Breast epithelium (tissue), 4 donors: Measurements from ENCODE around the gene NEDD4. TPM values are rescaled to one million over a fixed set of nuclear protein-coding genes. Genes with fewer than 3 reads are reported as not detected.
"Not testable (repeated sequence)": the region's sequence is repeated elsewhere in the genome, so short reads cannot be mapped to it uniquely, and the experiment has no call there.

Experiments used
- DNase-seq, 2 donors: peaks; one replicate each; pipeline ENCODE4 v3.0.0-alpha.2; 2019; ENCODE audit warnings: low spot score in 2 of 2
- H3K27ac ChIP-seq, 2 donors: fragments of 200-600 bp; sonication (generic) in 1 of 2; one replicate each; pipeline ENCODE4 v1.5.1; 2016 to 2019; ENCODE audit warnings: mild to moderate bottlenecking in 1 of 2
- H3K27me3 ChIP-seq, 2 donors: fragments of 200-600 bp; sonication (generic) in 1 of 2; one replicate each; pipeline versions ENCODE4 v1.5.1 to v1.6.0; 2017 to 2019; ENCODE audit warnings: control low read depth in 1 of 2, mild to moderate bottlenecking in 1 of 2
- H3K36me3 ChIP-seq: fragments of 200-600 bp; one replicate; pipeline ENCODE4 v1.5.1; 2019
- H3K4me1 ChIP-seq, 2 donors: fragments of 200-600 bp; sonication (generic); one replicate each; pipeline ENCODE4 v1.5.1; 2016 to 2019; ENCODE audit warnings: control low read depth in 1 of 2
- H3K4me3 ChIP-seq, 3 donors: fragments of 200-600 bp; sonication (generic); 1 replicate in 2 of 3; 2 replicates in 1 of 3; pipeline ENCODE4 v1.5.1; 2016 to 2019; ENCODE audit warnings: mild to moderate bottlenecking in 3 of 3, moderate library complexity in 2 of 3
- H3K9me3 ChIP-seq, 2 donors: fragments of 200-600 bp; sonication (generic) in 1 of 2; one replicate each; pipeline ENCODE4 v1.5.1; 2016 to 2019; ENCODE audit warnings: control low read depth in 1 of 2
- POLR2A ChIP-seq: fragments of 450-650 bp; IDR thresholded peaks from one replicate; pipeline ENCODE4 v1.6.1; 2016; ENCODE audit warnings: antibody characterized with exemption, mild to moderate bottlenecking, moderate library complexity
- POLR2AphosphoS5 ChIP-seq, 3 donors: sonication (generic); formaldehyde crosslinking; IDR thresholded peaks; one replicate each; pipeline ENCODE4 v1.6.1; 2017; ENCODE audit warnings: antibody characterized with exemption in 3 of 3
- intact Hi-C: fragments of 100-400 bp; cut with DNase I; formaldehyde crosslinking; loops from one replicate; pipeline ENCODE4 v1.15.1; 2023; ENCODE audit warnings: low total_unique reads
- total RNA-seq, 3 donors: library from RNA; depleted of rRNA; stranded (reverse); fragments of >200 nt; gene quantifications; one replicate each; pipeline ENCODE4 v1.1.0, GENCODE V29; 2016
- TF ChIP-seq, protein P1 (sequence below), 3 donors: fragments of 450-650 bp; IDR thresholded peaks; one replicate each; pipeline ENCODE4 v1.5.1; 2016 to 2017; ENCODE audit warnings: antibody characterized with exemption in 3 of 3, mild to moderate bottlenecking in 3 of 3, moderate library complexity in 3 of 3

NEDD4 gene
- total RNA-seq, 3 donors from 2014 or later: 13.0 to 19.6 (median 19.3) TPM

DNA sequence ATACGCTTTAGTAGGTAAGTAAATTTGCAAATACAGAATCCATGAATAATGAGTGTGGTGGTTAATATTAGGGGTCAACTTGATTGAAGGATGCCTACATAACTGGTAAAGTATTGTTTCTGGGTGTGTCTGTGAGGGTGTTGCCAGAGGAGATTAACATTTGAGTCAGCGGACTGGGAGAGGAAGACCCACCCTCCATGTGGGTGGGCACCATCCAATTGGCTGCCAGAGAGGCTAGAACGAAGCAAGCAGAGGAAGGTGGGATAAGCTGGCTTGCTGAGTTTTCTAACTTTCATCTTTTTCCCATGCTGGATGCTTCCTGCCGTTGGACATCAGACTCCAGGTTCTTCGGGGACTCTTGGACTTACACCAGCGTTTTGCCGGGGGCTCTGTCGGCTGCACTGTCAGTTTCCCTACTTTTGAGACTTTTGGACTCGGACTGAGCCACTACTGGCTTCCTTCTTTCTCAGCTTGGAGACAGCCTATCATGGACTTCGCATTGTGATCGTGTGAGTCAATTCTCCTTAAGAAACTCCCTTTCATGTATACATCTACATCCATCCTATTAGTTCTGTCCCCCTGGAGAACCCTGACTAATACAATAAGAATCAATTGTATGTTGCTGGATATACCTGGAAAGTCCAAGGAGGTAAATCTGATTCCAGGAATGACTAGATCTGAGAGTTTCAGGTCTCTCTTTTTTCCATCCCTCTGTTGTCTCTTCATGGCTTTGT, 25.8 kb upstream of the NEDD4 start:
- no peak overlapping the region for H3K4me3 ChIP-seq
- intact Hi-C loops: no loop called here
- no peaks in the 10 kb centered on the region for H3K36me3 ChIP-seq
- no peaks in the 10 kb centered on the region for H3K27me3 ChIP-seq
- peaks cover 0 to 6% of the 10 kb centered on the region in 2 donors for H3K9me3 ChIP-seq
- DNase-seq: no peak
- no peak overlapping the region for H3K27ac ChIP-seq
- TF ChIP-seq POLR2AphosphoS5 (IDR thresholded peaks at IDR 0.05) (no peak), POLR2A (no peak)
- TF ChIP-seq, protein P1, sequence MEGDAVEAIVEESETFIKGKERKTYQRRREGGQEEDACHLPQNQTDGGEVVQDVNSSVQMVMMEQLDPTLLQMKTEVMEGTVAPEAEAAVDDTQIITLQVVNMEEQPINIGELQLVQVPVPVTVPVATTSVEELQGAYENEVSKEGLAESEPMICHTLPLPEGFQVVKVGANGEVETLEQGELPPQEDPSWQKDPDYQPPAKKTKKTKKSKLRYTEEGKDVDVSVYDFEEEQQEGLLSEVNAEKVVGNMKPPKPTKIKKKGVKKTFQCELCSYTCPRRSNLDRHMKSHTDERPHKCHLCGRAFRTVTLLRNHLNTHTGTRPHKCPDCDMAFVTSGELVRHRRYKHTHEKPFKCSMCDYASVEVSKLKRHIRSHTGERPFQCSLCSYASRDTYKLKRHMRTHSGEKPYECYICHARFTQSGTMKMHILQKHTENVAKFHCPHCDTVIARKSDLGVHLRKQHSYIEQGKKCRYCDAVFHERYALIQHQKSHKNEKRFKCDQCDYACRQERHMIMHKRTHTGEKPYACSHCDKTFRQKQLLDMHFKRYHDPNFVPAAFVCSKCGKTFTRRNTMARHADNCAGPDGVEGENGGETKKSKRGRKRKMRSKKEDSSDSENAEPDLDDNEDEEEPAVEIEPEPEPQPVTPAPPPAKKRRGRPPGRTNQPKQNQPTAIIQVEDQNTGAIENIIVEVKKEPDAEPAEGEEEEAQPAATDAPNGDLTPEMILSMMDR (IDR thresholded peaks at IDR 0.05): no peak
- H3K4me1 ChIP-seq: no peaks in the 10 kb centered on the region

DNA sequence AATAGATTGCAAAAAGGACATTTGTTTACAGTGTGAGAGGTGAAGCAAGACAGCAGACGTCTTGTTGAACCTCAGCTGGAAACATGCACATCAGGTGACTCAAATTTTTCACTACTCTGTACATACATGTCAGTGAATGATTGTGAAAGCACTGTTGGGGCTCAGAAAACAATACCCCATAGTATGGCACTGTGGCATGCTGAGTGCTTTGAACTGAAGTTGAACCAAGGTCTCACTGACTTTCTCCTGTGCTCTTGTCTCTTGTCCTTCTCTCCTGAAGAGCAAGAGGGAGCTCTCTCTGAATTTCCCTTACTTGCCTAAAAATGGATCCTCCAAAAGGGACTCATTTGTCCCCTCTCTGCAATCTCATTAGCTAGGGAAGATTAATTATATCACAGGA, 24.5 kb upstream of the NEDD4 start:
- no peaks in the 10 kb centered on the region for H3K4me1 ChIP-seq
- no peak overlapping the region for H3K27ac ChIP-seq
- H3K4me3 ChIP-seq: no peak overlapping the region
- no peak for TF ChIP-seq POLR2A
- intact Hi-C loops: no loop called here
- peaks cover 0 to 11% of the 10 kb centered on the region in 2 donors for H3K9me3 ChIP-seq
- no peak for DNase-seq
- H3K27me3 ChIP-seq: no peaks in the 10 kb centered on the region
- H3K36me3 ChIP-seq: no peaks in the 10 kb centered on the region

DNA sequence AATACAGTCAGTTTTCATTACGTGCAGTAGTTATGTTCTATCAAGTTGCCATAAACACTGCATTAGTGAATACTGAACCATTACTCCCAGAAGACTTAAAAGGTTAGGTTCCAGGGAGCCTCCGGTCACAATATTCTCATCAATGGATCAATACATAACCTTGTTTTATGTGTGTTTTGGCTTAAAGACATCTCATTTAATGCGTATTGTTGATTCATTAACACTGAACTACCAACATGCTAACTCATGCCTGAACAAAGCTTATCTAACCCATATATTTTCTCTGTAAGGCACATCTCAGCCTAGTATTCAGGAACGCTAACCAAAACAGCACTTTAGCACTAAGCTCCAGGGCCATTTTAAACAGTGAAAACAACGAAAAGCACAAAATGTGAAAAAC, 24.1 kb upstream of the NEDD4 start:
- Histone ChIP-seq H3K27ac (no peak overlapping the region), H3K36me3 (no peaks in the 10 kb centered on the region), H3K4me1 (no peaks in the 10 kb centered on the region), H3K9me3 (peaks cover 0 to 11% of the 10 kb centered on the region in 2 donors), H3K4me3 (no peak overlapping the region), H3K27me3 (no peaks in the 10 kb centered on the region)
- intact Hi-C loops: no loop called here
- TF ChIP-seq POLR2A: no peak
- TF ChIP-seq, protein P1 (IDR thresholded peaks at IDR 0.05): no peak
- no peak for TF ChIP-seq POLR2AphosphoS5 (IDR thresholded peaks at IDR 0.05)
- no peak for DNase-seq

DNA sequence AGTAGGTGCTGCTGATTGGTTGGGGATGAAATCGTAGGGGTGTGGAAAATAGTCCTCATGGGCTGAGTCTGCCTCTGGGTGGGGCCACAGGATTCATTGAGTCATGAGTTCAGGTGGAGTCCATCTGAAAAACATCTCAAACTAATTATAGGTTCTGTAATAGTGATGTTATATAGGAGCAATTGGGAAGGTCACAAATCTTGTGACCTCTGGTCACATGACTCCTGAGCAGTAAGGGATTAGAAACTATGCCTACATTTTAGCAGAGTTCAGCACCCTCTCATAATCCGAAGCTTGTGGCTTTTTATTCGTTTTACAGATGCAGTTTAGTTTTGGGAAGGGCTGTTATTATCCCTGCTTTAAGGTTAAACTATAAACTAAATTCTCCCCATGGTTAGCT, 22.9 kb upstream of the NEDD4 start:
- TF ChIP-seq, protein P1 (IDR thresholded peaks at IDR 0.05): no peak
- TF ChIP-seq POLR2A (no peak), POLR2AphosphoS5 (IDR thresholded peaks at IDR 0.05) (no peak)
- H3K4me3 ChIP-seq: no peak overlapping the region
- DNase-seq: no peak
- H3K36me3 ChIP-seq: no peaks in the 10 kb centered on the region
- H3K27me3 ChIP-seq: no peaks in the 10 kb centered on the region
- peaks cover 0 to 11% of the 10 kb centered on the region in 2 donors for H3K9me3 ChIP-seq
- H3K27ac ChIP-seq: no peak overlapping the region
- intact Hi-C loops: no loop called here
- no peaks in the 10 kb centered on the region for H3K4me1 ChIP-seq

DNA sequence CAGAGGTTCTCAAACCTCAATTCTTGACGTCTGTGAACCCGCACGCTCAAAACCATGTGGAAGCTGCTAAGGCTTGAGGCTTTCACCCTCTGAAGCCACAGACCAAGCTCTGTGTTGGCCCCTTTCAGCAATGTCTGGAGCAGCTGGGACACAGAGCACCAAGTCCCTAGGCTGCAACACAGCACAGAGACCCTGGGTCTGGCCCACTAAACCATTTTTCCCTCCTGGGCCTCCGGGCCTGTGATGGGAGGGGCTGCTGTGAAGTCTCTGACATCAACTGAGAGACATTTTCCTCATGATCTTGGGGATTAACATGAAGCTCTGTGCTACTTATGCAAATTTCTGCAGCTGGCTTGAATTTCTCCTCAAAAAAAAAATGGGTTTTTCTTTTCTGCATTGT, 21.3 kb upstream of the NEDD4 start:
- Histone ChIP-seq H3K36me3 (no peaks in the 10 kb centered on the region), H3K27ac (no peak overlapping the region), H3K4me3 (no peak overlapping the region), H3K27me3 (no peaks in the 10 kb centered on the region), H3K4me1 (no peaks in the 10 kb centered on the region), H3K9me3 (peaks cover 0 to 11% of the 10 kb centered on the region in 2 donors)
- no peak for DNase-seq
- TF ChIP-seq, protein P1 (IDR thresholded peaks at IDR 0.05): no peak
- TF ChIP-seq POLR2AphosphoS5 (IDR thresholded peaks at IDR 0.05) (no peak), POLR2A (no peak)
- intact Hi-C loops: no loop called here

DNA sequence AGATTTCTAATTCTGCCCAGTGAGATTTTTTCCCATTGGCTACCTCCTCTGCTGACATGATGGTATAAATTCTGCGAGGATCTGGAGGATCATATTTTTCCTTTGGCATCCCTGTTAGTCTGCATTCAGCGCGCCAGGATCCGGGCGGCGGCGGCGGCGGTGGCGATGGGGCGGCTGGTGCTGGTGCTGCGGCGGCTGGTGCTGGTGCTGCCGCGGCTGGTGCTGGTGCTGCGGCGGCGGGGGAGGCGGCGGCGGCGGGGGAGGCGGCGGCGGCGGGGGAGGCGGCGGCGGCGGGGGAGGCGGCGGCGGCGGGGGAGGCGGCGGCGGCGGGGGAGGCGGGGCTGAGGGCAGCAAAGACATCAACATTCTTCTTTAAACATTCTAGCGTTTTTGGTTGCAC, 13.6 kb upstream of the NEDD4 start:
- H3K9me3 ChIP-seq, DNase-seq, H3K27me3 ChIP-seq, intact Hi-C loops, H3K27ac ChIP-seq, H3K36me3 ChIP-seq, H3K4me1 ChIP-seq: not testable (repeated sequence)
- H3K4me3 ChIP-seq: peak overlapping the region; percentile 24 to 48 (median 36)

DNA sequence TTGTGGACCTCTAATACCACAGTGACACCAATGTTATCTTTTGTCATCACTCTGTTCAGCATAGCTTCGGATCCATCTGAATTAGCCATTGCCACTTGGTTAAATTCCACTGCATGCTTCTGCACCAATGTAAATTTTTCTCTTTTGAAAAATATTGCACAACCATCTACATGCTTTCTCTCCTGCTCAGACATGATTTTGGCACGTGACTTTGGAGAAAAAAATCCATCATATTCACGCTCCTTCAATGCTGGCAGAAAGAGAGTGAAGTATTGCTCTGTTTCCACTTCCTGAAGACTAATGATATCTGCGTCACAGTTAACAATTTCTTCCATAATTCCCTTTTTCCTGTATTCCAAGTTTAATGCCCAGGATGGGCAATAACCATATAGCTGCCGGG, 13.0 kb upstream of the NEDD4 start:
- H3K36me3 ChIP-seq, H3K27ac ChIP-seq, H3K27me3 ChIP-seq, H3K9me3 ChIP-seq, DNase-seq, intact Hi-C loops, H3K4me1 ChIP-seq: not testable (repeated sequence)
- H3K4me3 ChIP-seq: peak overlapping the region in 2 of 3 donors; percentile 24 to 36

DNA sequence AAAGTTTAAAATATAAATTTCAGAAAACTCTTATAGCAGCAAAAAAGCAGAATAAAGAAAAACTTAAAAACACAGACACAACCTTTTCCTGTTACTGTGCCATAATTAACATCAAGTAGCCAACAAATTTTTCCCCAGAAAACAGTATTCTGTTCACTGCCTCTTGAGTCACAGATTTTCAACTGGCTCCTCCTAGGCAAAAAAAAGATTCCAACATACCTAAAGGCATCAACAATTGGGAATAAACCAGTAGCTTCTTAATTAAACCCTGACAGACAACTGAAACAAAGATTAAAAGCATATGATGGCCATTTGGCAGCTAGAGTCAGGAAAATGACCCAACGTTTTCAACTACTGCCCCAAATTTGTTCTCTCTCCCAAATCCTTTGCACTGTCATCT, 10.9 kb upstream of the NEDD4 start:
- H3K27ac ChIP-seq, H3K9me3 ChIP-seq, H3K4me1 ChIP-seq, H3K4me3 ChIP-seq, H3K27me3 ChIP-seq, DNase-seq, H3K36me3 ChIP-seq, intact Hi-C loops: not testable (repeated sequence)

DNA sequence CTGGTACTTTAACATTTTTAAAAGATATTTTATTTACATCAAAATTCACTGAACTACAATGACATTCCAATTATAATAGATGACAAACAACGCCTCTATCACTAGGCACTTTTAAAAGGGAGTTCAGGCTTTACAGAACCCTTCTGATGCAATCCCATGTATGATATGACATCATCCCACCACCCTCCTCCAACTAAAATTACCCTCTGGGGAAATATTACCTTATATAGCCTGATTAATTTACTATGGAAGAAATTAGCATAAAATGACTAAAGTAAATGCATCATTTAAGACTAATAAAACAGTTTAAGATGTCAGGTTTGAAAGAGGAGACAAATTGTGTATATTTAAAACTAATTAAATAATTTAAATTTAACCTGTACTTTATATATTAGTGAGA, 10.4 kb upstream of the NEDD4 start:
- H3K9me3 ChIP-seq, H3K4me1 ChIP-seq, intact Hi-C loops, H3K27ac ChIP-seq, H3K4me3 ChIP-seq, H3K36me3 ChIP-seq, H3K27me3 ChIP-seq, DNase-seq: not testable (repeated sequence)
